IPS-15b (cell line): Measurements from ENCODE around the gene TMEM131L.
"Not testable (repeated sequence)": the region's sequence is repeated elsewhere in the genome, so short reads cannot be mapped to it uniquely, and the experiment has no call there.

Experiments
- H3K27me3 ChIP-seq: one replicate; pipeline ENCODE4 v1.6.1; 2013; ENCODE audit warnings: low read length; ENCODE audit not compliant: control insufficient read depth, insufficient read depth
- H3K36me3 ChIP-seq: one replicate; pipeline ENCODE4 v1.6.1; 2013; ENCODE audit warnings: low read length; ENCODE audit not compliant: control insufficient read depth, insufficient read depth
- H3K4me1 ChIP-seq: one replicate; pipeline ENCODE4 v1.6.1; 2013; ENCODE audit warnings: mild to moderate bottlenecking, low read length; ENCODE audit not compliant: control insufficient read depth, insufficient read depth
- H3K4me3 ChIP-seq: one replicate; pipeline ENCODE4 v1.5.1; 2013; ENCODE audit warnings: low read depth, low read length
- H3K9ac ChIP-seq: one replicate; pipeline ENCODE4 v1.6.1; 2013; ENCODE audit warnings: low read depth, mild to moderate bottlenecking, low read length
- H3K9me3 ChIP-seq: one replicate; pipeline ENCODE4 v1.6.1; 2013; ENCODE audit warnings: mild to moderate bottlenecking, low read length; ENCODE audit not compliant: control insufficient read depth, insufficient read depth

The TMEM131L gene

DNA sequence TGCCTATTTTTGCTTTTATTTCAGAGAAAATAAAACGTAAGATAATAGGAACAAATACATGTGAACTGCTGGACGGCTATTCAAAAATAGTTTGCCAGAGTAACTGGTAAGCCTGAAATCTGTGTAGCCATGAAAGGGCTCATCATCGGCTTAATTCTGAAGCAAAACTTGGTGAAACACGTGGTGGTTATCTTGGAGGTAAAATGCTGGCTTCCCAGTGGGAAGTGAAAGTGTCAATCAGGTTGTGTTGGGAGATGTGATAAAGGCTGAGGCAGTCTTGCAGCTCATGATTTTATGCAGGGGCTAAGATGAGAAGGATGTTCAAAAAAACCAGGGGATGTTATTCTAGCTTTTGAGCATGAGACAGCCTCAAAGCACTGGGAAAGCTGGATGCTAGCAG is 181.8 kb downstream of the TMEM131L start:
- Histone ChIP-seq H3K4me3 (no peak overlapping the region), H3K4me1 (no peaks in the 10 kb centered on the region), H3K27me3 (no peaks in the 10 kb centered on the region), H3K9me3 (peaks cover 6% of the 10 kb centered on the region), H3K9ac (no peak overlapping the region), H3K36me3 (no peaks in the 10 kb centered on the region)

DNA sequence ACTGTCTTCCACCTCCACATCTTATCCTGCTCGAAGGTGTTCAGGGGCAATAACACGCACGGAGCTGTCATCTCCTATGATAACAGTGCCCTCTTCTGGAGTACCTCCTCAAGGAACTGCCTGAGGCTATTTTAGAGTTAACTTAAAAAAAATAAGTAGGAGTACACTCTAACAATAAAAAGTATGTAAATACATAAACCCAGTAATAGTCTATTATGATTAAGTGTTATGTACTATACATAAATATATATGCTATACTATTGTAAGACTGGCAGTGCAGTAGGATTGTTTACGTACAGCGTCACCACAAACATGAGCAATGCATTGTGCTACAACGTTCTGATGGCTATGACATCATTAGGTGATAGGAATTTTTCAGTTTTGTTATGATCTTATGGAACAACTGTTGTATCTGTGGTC is 183.4 kb downstream of the TMEM131L start:
- no peaks in the 10 kb centered on the region for H3K36me3 ChIP-seq
- H3K27me3 ChIP-seq, result no peaks in the 10 kb centered on the region
- no peak overlapping the region for H3K9ac ChIP-seq
- no peaks in the 10 kb centered on the region for H3K4me1 ChIP-seq
- peaks cover 6% of the 10 kb centered on the region for H3K9me3 ChIP-seq
- H3K4me3 ChIP-seq, result no peak overlapping the region

DNA sequence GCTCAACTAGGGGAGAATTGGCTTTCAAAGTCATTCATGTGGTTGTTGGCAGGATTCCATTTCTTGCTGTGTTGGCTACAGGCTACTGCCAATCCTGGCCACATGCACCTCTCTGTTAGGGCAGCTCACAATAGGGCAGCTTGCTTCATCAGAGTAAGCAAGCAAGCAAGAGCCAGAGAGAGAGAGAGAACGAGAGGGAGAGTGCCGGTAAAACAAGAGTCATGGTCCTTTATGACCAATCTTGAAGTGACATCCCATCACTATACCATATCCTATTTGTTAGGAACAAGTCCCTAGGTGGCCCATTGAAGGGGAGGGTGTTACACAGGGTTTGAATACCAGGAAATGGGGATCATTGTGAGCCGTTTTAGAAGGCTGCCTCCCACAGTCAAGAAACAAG is 185.0 kb downstream of the TMEM131L start:
- Histone ChIP-seq H3K36me3 (no peaks in the 10 kb centered on the region), H3K9ac (no peak overlapping the region), H3K27me3 (no peaks in the 10 kb centered on the region), H3K9me3 (no peaks in the 10 kb centered on the region), H3K4me3 (no peak overlapping the region), H3K4me1 (no peaks in the 10 kb centered on the region)

DNA sequence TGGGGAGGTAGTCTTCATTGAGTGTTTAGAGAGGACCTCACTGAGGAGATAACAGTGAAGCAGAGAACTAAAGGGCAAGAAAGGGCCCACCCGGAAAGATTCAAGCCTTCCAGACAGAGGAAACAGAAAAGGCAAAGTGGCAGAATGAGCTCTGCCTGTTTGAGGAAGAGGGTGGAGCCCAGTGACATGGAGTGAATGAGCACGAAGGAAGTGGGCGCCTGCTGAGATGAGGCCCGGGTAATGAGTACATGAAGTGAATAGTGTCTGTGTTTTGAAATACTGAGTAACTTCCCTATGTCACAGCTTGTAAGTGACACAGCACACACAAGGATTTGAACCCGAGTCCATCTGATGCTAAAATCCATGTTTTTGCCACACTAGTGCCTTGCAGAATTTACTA is 185.4 kb downstream of the TMEM131L start:
- no peaks in the 10 kb centered on the region for H3K9me3 ChIP-seq
- H3K36me3 ChIP-seq, result no peaks in the 10 kb centered on the region
- H3K27me3 ChIP-seq, result no peaks in the 10 kb centered on the region
- H3K4me1 ChIP-seq, result no peaks in the 10 kb centered on the region
- H3K9ac ChIP-seq, result no peak overlapping the region
- H3K4me3 ChIP-seq, result no peak overlapping the region

DNA sequence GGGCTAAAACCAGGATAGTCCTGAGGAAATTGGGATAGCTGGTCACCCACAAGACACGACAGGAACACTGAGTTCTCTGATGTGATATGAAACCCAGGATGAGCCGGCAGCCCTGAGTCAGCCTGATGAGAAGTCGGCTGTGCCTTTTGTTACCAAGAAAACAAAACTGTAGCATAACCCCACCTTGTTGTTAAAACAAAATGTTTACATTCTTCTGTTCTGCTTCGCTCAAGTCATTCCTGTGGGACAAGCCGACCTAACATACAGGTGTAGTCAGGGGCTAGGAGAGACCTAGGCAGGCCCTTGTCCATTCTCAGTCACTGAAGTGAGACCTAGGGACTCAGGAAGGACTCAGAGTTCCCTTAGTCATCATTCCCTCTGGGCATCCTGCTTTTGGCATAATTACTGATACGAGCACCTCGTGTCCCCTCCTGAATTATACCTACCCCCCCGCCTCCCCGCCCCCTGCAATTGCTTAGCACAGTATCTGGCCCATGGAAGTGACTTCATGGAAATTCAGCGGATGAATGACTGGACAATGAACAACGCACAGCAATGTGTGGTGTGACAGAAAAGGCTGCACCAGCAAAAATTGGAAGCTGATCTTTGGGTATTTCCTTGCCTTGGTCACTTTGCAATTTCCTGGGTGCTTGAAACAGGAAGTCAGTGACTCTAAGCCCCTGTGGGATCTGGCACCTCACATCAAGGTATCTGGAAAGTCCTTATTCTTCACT is 186.1 kb downstream of the TMEM131L start:
- H3K4me3 ChIP-seq, result no peak overlapping the region

DNA sequence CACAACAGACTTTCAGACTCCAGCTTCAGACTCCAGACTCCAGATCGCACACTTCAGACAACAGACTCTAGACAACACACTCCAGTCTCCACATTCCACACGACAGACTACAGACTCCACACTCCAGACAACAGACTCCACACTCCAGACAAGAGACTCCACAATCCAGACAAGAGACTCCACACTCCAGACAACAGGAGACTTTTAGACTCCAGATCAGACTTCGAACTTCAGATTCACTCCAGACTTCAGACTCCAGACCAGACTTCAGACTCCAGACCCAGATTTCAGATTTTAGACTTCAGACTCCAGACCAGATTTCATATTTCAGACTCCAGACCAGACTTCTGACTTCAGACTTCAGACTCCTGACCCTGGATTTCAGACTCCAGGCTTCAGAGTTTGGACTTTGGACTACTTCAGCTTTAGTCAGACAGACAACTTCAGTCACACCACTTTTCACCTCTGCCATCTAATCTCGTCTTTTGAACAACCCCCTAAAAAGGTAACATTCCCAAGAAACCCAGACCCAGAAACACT is 188.9 kb downstream of the TMEM131L start:
- Histone ChIP-seq H3K9me3 (no peaks in the 10 kb centered on the region), H3K27me3 (no peaks in the 10 kb centered on the region), H3K36me3 (no peaks in the 10 kb centered on the region), H3K4me3 (no peak overlapping the region), H3K4me1 (no peaks in the 10 kb centered on the region), H3K9ac (no peak overlapping the region)

More for the DNA sequence above, 186.1 kb downstream of the TMEM131L start:
- H3K9me3 ChIP-seq, result no peaks in the 10 kb centered on the region
- H3K4me1 ChIP-seq, result no peaks in the 10 kb centered on the region
- H3K9ac ChIP-seq, result no peak overlapping the region
- no peaks in the 10 kb centered on the region for H3K27me3 ChIP-seq
- no peaks in the 10 kb centered on the region for H3K36me3 ChIP-seq

DNA sequence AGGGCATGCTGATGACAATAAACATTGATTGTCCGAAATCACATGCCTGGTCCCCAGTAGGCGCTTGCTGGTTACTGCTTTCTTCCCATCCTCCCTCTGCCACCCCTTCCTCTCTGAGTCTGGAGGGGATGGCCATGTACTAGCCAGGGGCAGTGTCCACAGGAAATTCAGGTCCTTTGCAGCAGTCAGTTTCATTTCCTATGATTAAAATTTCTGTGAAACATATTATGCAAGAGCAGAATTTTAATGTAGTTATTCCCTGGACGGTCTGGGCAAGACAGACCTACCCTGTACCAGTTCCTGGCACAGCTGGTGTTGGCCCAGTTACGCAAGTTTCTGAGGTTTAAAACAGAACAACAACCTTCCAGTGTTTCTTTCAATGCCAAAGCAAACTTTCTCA is 189.8 kb downstream of the TMEM131L start:
- no peaks in the 10 kb centered on the region for H3K4me1 ChIP-seq
- no peaks in the 10 kb centered on the region for H3K36me3 ChIP-seq
- no peak overlapping the region for H3K4me3 ChIP-seq
- no peaks in the 10 kb centered on the region for H3K9me3 ChIP-seq
- no peaks in the 10 kb centered on the region for H3K27me3 ChIP-seq
- H3K9ac ChIP-seq, result no peak overlapping the region

DNA sequence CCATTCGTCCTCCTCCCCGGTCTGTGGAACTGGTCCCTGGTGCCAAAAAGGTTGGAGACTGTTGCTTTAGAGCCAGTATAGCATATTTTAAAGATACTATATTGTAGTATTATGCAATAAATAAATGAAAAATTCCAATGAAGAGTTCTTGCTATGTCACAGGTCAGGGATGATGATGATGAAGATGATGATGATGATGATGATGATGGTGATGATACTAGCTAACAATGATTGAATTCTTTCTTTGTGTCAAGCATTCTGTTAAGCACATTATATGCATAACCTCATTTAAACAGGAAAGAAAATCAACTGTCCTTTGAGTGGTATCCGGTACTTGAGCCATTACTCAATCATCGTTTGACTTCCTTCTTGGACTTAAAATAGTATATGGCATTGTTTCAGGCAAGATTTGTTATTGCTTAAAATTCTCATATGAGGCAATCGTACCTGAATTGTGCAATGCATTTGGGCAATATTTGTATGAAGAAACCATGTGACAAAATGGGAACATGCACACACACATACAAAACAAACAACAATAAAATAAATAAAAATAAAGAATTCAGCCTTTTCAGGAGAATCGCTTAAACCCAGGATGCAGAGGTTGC is 195.2 kb downstream of the TMEM131L start:
- Histone ChIP-seq H3K36me3 (no peaks in the 10 kb centered on the region), H3K4me1 (no peaks in the 10 kb centered on the region), H3K9me3 (no peaks in the 10 kb centered on the region), H3K4me3 (no peak overlapping the region), H3K27me3 (no peaks in the 10 kb centered on the region), H3K9ac (no peak overlapping the region)

DNA sequence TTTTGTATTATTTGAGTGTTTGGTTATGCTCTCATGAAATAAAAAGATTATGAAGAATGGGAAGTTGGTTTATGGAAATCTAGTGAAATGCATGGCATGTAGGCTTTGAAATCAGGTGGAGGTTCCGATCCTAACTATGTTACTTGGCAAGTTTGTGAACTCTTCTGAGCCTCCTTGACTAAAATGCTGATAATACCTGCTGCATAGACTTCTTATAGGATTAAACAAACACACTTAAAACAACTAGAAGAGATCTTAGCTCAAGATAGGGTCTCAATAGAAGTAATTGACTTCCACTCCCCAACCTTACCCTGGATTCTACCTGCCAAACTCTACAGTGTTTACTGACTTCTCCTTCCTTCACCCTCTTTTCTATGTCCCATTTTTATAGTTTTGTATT is 195.7 kb downstream of the TMEM131L start:
- H3K36me3 ChIP-seq, result no peaks in the 10 kb centered on the region
- no peak overlapping the region for H3K9ac ChIP-seq
- H3K27me3 ChIP-seq, result no peaks in the 10 kb centered on the region
- no peaks in the 10 kb centered on the region for H3K9me3 ChIP-seq
- H3K4me1 ChIP-seq, result no peaks in the 10 kb centered on the region
- no peak overlapping the region for H3K4me3 ChIP-seq

DNA sequence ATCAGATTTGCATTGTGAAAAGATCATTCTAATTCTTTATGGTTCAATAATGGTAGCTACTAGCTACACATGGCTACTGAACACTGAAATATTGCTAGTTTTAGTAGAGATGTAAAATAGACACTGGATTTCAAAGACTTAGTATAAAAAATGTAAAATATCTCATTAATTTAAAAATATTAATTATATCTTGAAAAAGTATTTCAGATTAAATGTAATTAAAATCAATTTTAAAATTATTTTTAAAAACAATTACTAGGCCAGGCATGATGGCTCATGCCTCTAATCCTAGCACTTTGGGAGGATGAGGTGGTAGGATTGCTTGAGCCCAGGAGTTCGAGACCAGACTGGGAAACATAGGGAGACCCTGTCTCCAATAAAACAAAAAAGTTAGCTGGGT is 197.5 kb downstream of the TMEM131L start:
- Histone ChIP-seq H3K4me1 (no peaks in the 10 kb centered on the region), H3K4me3 (no peak overlapping the region), H3K27me3 (no peaks in the 10 kb centered on the region), H3K9ac (no peak overlapping the region), H3K36me3 (no peaks in the 10 kb centered on the region), H3K9me3 (no peaks in the 10 kb centered on the region)

DNA sequence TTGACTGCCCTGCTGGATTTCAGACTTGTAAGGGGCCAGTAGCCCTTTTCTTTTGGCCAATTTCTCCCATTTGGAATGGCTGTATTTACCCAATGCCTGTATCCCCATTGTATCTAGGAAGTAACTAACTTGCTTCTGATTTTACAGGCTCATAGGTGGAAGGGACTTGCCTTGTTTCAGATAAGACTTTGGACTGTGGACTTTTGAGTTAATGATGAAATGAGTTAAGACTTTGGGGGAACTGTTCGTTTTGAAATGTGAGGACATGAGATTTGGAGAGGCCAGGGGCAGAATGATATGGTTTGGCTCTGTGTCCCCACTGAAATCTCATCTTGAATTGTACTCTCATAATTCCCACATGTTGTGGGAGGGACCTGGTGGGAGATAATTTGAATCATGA is 200.3 kb downstream of the TMEM131L start:
- H3K36me3 ChIP-seq, H3K9ac ChIP-seq, H3K27me3 ChIP-seq, H3K4me1 ChIP-seq, H3K9me3 ChIP-seq, H3K4me3 ChIP-seq: not testable (repeated sequence)

DNA sequence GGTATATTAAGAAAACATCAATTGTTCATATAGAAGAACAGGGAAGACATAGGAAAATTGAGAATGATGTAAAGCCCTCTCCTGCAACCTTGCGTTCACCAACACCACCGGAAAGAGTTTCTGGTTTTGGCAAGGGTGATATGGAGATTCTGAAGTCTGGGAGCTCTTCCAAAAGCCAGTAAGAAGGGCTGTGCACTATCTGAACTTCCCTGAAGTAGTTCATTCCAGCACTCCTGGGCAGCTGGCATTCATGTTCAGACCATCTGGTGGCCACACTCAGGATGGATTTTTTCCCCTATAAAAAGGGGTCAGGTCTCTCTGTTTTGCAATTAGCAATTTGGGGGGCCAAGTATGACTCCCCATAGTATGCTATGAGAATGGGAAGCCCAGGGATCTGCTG is 202.5 kb downstream of the TMEM131L start:
- H3K9ac ChIP-seq, result no peak overlapping the region
- H3K4me1 ChIP-seq, result no peaks in the 10 kb centered on the region
- H3K9me3 ChIP-seq, result no peaks in the 10 kb centered on the region
- no peak overlapping the region for H3K4me3 ChIP-seq
- H3K27me3 ChIP-seq, result no peaks in the 10 kb centered on the region
- H3K36me3 ChIP-seq, result no peaks in the 10 kb centered on the region
